ENCODE measurements around the gene ARPC4. TPM values are rescaled to one million over a fixed set of nuclear protein-coding genes. Genes with fewer than 3 reads are reported as not detected.

ARPC4 gene
- total RNA-seq, 2 experiments from 2014 or later = 299 to 300 TPM

- ChIA-PET POLR2A (interaction anchor here (0.6 to 0.9 kb wide), 2 partner anchors 44 to 126 kb away, joined by 4 to 6 read pairs; no protein-coding TSS in a partner anchor), CTCF (interaction anchor here (1.9 kb wide), 1 partner anchor 30 kb away, joined by 4 read pairs; no protein-coding TSS in a partner anchor)
Observed at GRCh38 chr3:9806688-9807589, 14.1 kb downstream of the ARPC4 start.

DNA sequence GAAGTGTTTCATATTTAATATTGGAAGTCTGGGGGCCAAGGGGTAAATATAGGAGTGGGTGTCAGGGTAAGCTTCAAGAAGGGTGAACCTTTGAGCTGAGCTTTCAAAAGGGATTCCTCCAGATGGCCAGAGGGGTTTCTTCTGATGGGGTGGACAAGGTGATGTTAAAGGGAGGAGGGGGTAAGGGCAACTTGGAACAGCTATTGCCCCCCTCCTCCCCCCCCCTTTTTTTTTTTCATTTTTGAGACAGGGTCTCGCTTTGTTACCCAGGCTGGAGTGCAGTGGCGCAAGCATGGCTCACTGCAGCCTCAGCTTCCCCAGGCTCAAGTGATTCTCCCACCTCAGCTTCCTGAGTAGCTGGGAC lies 15.1 kb downstream of the ARPC4 start:
- POLR2A ChIA-PET = interaction anchor here (0.6 to 2.5 kb wide), 4 partner anchors 15 to 125 kb away, joined by 3 to 11 read pairs (median 4); partner anchors contain the start of genes ARPC4, RPUSD3 and TADA3
- CTCF ChIA-PET = interaction anchor here (0.6 to 1.4 kb wide), 3 partner anchors 13 to 156 kb away, joined by 3 to 5 read pairs (median 3); no protein-coding TSS in a partner anchor

GRCh38 chr3:9808345-9809037 lies 15.6 kb downstream of the ARPC4 start:
- POLR2A ChIA-PET = interaction anchor here (0.6 to 2.5 kb wide), 3 partner anchors 16 to 52 kb away, joined by 3 to 11 read pairs (median 3); partner anchors contain the start of genes ARPC4, RPUSD3 and TADA3
- CTCF ChIA-PET = interaction anchor here (1.0 to 1.4 kb wide), 3 partner anchors 13 to 57 kb away, joined by 3 to 5 read pairs (median 5); no protein-coding TSS in a partner anchor

GRCh38 chr3:9809239-9809614 lies 16.3 kb downstream of the ARPC4 start:
- CTCF ChIA-PET = interaction anchor here (1.4 kb wide), 3 partner anchors 14 to 31 kb away, joined by 3 to 5 read pairs (median 5); no protein-coding TSS in a partner anchor

GRCh38 chr3:9809615-9810432 lies 16.9 kb downstream of the ARPC4 start, which contains the start of gene TTLL3:
TTLL3 (plus strand) TSS chr3:9810262; CDS start chr3:9810662, 400 bp downstream.
- ChIA-PET POLR2A (interaction anchor here (0.6 to 2.5 kb wide), 6 partner anchors 15 to 201 kb away, joined by 3 to 11 read pairs (median 3); partner anchors contain the start of genes ARPC4, CAMK1 and TADA3), CTCF (interaction anchor here (1.4 kb wide), 2 partner anchors 17 to 31 kb away, joined by 3 to 5 read pairs; no protein-coding TSS in a partner anchor)

More at GRCh38 chr3:9809239-9809614, 16.3 kb downstream of the ARPC4 start:
- POLR2A ChIA-PET = interaction anchor here (0.9 to 2.5 kb wide), 5 partner anchors 14 to 202 kb away, joined by 3 to 11 read pairs (median 3); partner anchors contain the start of genes ARPC4, CAMK1 and TADA3

DNA sequence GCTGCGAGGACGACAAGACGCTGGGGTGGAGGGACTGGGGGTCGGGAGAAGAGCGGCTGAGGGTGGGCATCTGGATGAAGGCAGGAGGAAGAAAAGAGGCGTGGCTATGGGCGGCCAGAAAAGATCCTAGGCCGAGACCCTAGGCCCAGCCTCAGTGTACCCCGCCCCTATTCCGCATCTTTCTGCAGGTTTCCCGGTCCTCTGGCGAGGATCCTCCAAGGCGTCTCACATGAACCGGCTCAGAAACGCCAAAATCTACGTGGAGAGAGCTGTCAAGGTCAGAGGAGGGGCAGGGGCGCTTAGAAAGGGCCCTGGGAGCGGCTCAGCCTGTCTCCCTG lies 17.5 kb downstream of the ARPC4 start:
- ChIA-PET POLR2A (interaction anchor here (0.6 to 2.5 kb wide), 5 partner anchors 18 to 201 kb away, joined by 3 to 11 read pairs (median 3); partner anchors contain the start of genes ARPC4, CAMK1 and TADA3), CTCF (interaction anchor here (1.4 kb wide), 1 partner anchor 30 kb away, joined by 3 read pairs; no protein-coding TSS in a partner anchor)

GRCh38 chr3:9810846-9811245 lies 18.0 kb downstream of the ARPC4 start:
- ChIA-PET CTCF (no interaction called here), POLR2A (interaction anchor here (0.6 kb wide), 1 partner anchor 58 kb away, joined by 3 read pairs; no protein-coding TSS in a partner anchor)

GRCh38 chr3:9812870-9813483 lies 20.1 kb downstream of the ARPC4 start:
- CTCF ChIA-PET = interaction anchor here (0.5 kb wide), 1 partner anchor 170 kb away, joined by 3 read pairs; no protein-coding TSS in a partner anchor
- POLR2A ChIA-PET = interaction anchor here (0.6 to 1.4 kb wide), 3 partner anchors 21 to 311 kb away, joined by 3 to 6 read pairs (median 3); partner anchors contain the start of gene TADA3

DNA sequence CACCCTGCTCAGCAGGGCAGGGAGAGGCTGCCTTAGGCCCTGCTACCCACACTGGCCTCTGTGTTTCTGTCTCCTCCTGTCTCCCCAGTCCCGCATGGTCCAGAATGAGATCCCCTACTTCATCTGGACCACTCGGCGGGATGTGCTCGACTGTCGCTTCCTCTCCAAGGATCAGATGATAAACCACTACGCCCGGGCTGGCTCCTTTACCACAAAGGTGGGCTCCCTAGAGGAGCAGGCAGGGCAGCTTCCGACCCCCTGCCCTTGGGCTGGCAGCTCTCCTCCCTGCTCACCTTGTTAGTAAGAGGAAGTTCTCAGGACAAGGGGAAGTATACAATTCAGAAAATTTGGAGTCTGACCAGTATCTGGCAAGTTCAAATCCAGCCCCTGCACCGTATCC lies 23.1 kb downstream of the ARPC4 start:
- ChIA-PET CTCF (no interaction called here), POLR2A (no interaction called here)

- POLR2A ChIA-PET = no interaction called here
- CTCF ChIA-PET = no interaction called here
Observed at GRCh38 chr3:9817436-9817835, 24.6 kb downstream of the ARPC4 start.

DNA sequence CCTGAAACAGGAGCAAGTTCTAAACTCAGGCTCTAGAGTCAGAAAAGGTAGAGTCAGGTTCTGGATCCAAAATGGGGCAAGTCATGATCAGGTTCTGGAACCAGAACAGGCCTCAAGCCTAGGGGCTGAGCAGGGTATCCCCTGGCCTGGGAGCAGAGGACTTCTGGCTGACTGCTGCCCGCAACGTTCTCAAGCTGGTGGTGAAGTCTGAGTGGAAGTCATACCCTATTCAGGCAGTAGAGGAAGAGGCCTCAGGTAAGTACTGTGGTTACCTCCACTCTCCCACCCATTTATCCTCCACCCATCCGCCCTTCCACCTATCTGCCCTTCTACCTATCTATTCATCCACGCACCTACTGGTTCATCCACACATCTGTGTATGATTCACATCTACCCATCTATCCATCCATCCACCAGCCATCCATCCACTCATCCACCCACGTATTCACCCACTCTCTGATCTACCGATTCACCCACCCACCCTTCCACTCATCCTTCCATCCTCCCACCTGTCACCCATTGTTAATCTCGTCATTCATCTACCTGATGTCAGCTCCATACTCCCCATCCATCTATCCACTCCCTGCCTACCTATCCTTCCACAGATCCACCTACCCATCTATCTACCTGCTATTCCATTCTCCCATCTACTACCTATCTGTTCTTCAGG lies 25.9 kb downstream of the ARPC4 start:
- ChIA-PET CTCF (no interaction called here), POLR2A (no interaction called here)

DNA sequence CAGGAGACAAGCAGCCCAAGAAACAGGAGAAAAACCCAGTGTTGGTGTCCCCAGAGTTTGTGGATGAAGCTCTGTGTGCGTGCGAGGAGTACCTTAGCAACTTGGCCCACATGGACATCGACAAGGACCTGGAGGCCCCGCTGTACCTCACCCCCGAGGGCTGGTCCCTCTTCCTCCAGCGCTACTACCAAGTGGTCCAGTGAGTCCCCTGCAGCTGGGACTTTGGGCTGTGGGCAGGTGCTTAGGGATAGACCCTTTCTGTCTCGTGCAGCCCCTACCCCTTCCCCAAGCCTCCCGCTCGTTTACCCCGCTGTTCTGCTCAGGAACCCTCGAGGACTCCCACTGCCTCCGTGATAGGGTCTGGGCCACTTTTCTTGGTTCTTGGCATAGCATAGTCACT lies 27.7 kb downstream of the ARPC4 start:
- ChIA-PET POLR2A (interaction anchor here (0.6 kb wide), 1 partner anchor 294 kb away, joined by 3 read pairs; no protein-coding TSS in a partner anchor), CTCF (no interaction called here)

GRCh38 chr3:9820946-9821345 lies 28.1 kb downstream of the ARPC4 start:
- POLR2A ChIA-PET = no interaction called here
- CTCF ChIA-PET = no interaction called here

DNA sequence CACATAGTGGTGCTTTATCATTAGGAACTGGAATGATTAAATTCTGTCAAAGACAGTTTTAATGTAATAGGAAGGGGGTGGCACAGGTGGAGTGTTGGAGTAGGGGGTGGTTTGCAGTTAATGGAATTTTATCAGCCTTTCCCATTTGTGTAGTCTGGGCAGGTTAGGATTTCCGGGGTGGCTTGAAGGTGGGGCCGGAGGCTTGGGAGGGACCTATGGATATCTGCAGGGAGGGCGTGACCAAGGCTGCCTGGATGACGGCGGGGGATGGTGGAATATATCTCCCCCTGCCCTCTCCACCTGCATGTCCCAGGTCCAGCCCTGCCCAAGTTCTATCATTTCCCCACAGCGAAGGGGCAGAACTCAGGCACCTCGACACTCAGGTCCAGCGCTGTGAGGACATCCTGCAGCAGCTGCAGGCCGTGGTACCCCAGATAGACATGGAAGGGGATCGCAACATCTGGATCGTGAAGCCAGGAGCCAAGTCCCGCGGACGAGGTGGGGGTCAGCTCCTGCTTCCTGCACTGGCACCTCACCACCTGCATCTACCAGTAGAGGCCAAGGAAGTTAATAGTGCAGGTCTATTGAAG lies 32.7 kb downstream of the ARPC4 start:
- ChIA-PET CTCF (interaction anchor here (0.6 to 0.9 kb wide), 2 partner anchors 54 to 108 kb away, joined by 3 to 5 read pairs; no protein-coding TSS in a partner anchor), POLR2A (no interaction called here)

DNA sequence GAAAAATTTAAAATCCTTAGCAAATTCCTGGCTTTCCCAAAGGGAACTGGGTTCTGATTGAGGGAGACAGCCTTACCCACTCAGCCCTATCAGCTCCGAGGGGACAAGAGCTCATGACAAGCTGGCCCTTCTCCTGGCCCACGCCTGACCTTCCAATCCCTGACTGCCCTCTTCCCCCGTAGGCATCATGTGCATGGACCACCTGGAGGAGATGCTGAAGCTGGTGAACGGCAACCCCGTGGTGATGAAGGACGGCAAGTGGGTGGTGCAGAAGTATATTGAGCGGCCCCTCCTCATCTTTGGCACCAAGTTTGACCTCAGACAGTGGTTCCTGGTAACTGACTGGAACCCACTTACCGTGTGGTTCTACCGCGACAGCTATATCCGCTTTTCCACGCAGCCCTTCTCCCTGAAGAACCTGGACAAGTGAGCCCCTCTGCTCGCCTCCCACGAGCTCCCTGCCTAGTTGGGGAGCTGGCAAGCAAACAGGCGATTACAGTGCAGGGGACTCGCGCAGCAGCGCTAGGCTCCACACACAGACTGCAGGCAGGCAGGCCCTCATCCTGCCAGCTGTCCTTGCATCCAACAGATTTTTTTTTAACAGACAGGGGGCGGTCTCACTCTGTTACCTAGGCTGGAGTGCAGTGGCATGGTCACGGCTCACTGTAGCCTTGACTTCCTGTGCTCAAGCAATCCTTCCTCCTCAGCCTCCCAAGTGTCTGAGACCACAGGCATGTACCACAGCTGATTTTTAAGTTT lies 34.1 kb downstream of the ARPC4 start:
- POLR2A ChIA-PET = no interaction called here

More for the DNA sequence above, 34.1 kb downstream of the ARPC4 start:
- CTCF ChIA-PET = interaction anchor here (0.7 to 1.3 kb wide), 5 partner anchors 12 to 106 kb away, joined by 3 to 5 read pairs (median 3); no protein-coding TSS in a partner anchor
